Keratinocyte (primary cell): ENCODE measurements around the gene ERC2. TPM values are rescaled to one million over a fixed set of nuclear protein-coding genes. Genes with fewer than 3 reads are reported as not detected.

Experiments
- DNase-seq: peaks from one replicate; pipeline ENCODE4 v3.0.0-alpha.2; 2011; ENCODE audit warnings: low read depth, missing footprints, low spot score
- FAIRE-seq: peaks from 2 replicates; lab custom pipeline; 2011; peaks lifted over from hg19 to GRCh38; lab: Jason Lieb, UNC
- H2AFZ ChIP-seq: 2 replicates; pipeline ENCODE4 v1.6.0; 2012; ENCODE audit warnings: low read length, control low read depth, inconsistent platforms; ENCODE audit not compliant: control insufficient read depth
- H3K27ac ChIP-seq: 2 replicates; pipeline ENCODE4 v1.5.1; 2011; ENCODE audit warnings: low read length; ENCODE audit not compliant: control insufficient read depth, insufficient read depth
- H3K27me3 ChIP-seq: 3 replicates; pipeline ENCODE4 v1.6.0; 2011; ENCODE audit warnings: low read length; ENCODE audit not compliant: control insufficient read depth, insufficient read depth; ENCODE audit errors: extremely low read depth
- H3K36me3 ChIP-seq, 2 experiments: 2 replicates in 1 of 2; 3 replicates in 1 of 2; pipeline ENCODE4 v1.5.1; 2011; ENCODE audit warnings: low read length in 2 of 2, mild to moderate bottlenecking in 1 of 2; ENCODE audit not compliant: control insufficient read depth in 2 of 2, insufficient read depth in 2 of 2; ENCODE audit errors: extremely low read depth in 1 of 2
- H3K4me1 ChIP-seq: 3 replicates; pipeline ENCODE4 v1.5.1; 2011; ENCODE audit warnings: low read length; ENCODE audit not compliant: control insufficient read depth, insufficient read depth; ENCODE audit errors: extremely low read depth
- H3K4me2 ChIP-seq: 3 replicates; pipeline ENCODE4 v1.6.0; 2011; ENCODE audit warnings: low read depth, low read length; ENCODE audit not compliant: control insufficient read depth, insufficient read depth; ENCODE audit errors: extremely low read depth
- H3K4me3 ChIP-seq, 3 experiments: fragments of 200-600 bp in 1 of 3; sonication (generic) in 1 of 3; 2 replicates in 2 of 3; 3 replicates in 1 of 3; pipeline ENCODE4 v1.5.1; 2011 to 2016; ENCODE audit warnings: low read length in 3 of 3, mild to moderate bottlenecking in 3 of 3, control low read depth in 2 of 3, inconsistent platforms in 1 of 3, low read depth in 1 of 3, mixed read lengths in 1 of 3, mixed run types in 1 of 3, moderate library complexity in 1 of 3; ENCODE audit not compliant: control insufficient read depth in 2 of 3, insufficient read depth in 2 of 3; ENCODE audit errors: extremely low read depth in 1 of 3
- H3K79me2 ChIP-seq: 2 replicates; pipeline ENCODE4 v1.6.0; 2012; ENCODE audit warnings: low read length; ENCODE audit not compliant: control insufficient read depth, insufficient read depth
- H3K9ac ChIP-seq: 3 replicates; pipeline ENCODE4 v1.6.0; 2011; ENCODE audit warnings: low read length; ENCODE audit not compliant: control insufficient read depth, insufficient read depth; ENCODE audit errors: extremely low read depth
- H3K9me1 ChIP-seq: 3 replicates; pipeline ENCODE4 v1.6.0; 2011; ENCODE audit warnings: low read length; ENCODE audit not compliant: control insufficient read depth, insufficient read depth; ENCODE audit errors: extremely low read depth
- H3K9me3 ChIP-seq: 2 replicates; pipeline ENCODE4 v1.5.1; 2012; ENCODE audit warnings: low read depth, low read length; ENCODE audit not compliant: control insufficient read depth
- H4K20me1 ChIP-seq: 3 replicates; pipeline ENCODE4 v1.6.0; 2011; ENCODE audit warnings: low read length; ENCODE audit not compliant: control insufficient read depth, insufficient read depth; ENCODE audit errors: extremely low read depth
- CTCF ChIP-seq, 3 experiments: IDR thresholded peaks in 1 of 3; conservative IDR thresholded peaks in 1 of 3; optimal IDR thresholded peaks in 1 of 3; 2 replicates in 2 of 3; 3 replicates in 1 of 3; pipeline versions ENCODE3 to v1.5.1; 2011; ENCODE audit warnings: low read length in 3 of 3, mild to moderate bottlenecking in 3 of 3, moderate library complexity in 2 of 3, control low read depth in 1 of 3, inconsistent platforms in 1 of 3; ENCODE audit not compliant: insufficient read depth in 2 of 3; ENCODE audit errors: extremely low read depth in 1 of 3
- EZH2 ChIP-seq: IDR thresholded peaks from one replicate; pipeline ENCODE4 v1.6.1; 2012; ENCODE audit warnings: inconsistent platforms, mild to moderate bottlenecking, low read length, moderate library complexity
- dilution Hi-C: fragments of 300-500 bp; cut with MboI; formaldehyde crosslinking; loops from one replicate; pipeline ENCODE4 v1.7.0; 2020; ENCODE audit warnings: low sequenced_read_pairs; ENCODE audit not compliant: extremely low pct_ligation_motif_present
- polyA plus RNA-seq, 5 experiments: library from polyadenylated mRNA; depleted of rRNA in 3 of 5; stranded (reverse) in 3 of 5; stranded (forward) in 1 of 5; unstranded in 1 of 5; fragments of >200 nt; gene quantifications; 1 replicate in 1 of 5; 2 replicates in 3 of 5; 3 replicates in 1 of 5; pipeline versions ENCODE4 v1.2.1 to v1.2.3, GENCODE V29; 2011 to 2012; ENCODE audit warnings: missing spikeins in 2 of 5, low read depth in 1 of 5, low replicate concordance in 1 of 5

Gene ERC2
- polyA plus RNA-seq, 1 donor (not counting 4 experiments of a cell fraction or from before 2014, with no cell fraction given), result 0.08 TPM

DNA sequence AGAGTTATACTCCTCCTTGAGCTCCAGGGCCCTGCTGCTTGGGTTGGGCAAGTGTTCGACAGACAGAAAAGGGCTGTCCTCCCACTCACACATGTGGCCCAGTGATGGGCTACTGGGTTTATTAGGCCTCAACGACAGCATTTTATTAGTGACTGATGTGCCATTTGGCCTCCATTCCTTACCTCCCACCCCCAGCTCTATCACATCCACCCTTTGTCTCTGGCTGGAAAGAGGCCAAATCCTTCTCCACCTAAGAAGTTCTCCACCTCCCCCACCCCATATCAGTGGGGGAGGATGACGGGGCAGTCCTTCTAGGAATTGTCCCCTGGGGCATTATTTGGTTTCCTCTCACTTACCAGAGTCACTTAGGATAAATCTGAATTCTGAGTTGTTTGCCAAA, 924.0 kb downstream of the ERC2 start:
- dilution Hi-C loops, result no loop called here
- H3K27me3 ChIP-seq, result peaks cover 11% of the 10 kb centered on the region
- H3K9me3 ChIP-seq, result no peaks in the 10 kb centered on the region
- H3K4me2 ChIP-seq, result no peak overlapping the region
- H2AFZ ChIP-seq, result no peak overlapping the region
- H3K4me1 ChIP-seq, result no peaks in the 10 kb centered on the region
- no peaks in the 10 kb centered on the region for H3K9me1 ChIP-seq
- DNase-seq (no peak), FAIRE-seq (no peak)
- H3K27ac ChIP-seq, result no peak overlapping the region
- no peak for TF ChIP-seq CTCF (optimal IDR thresholded peaks at IDR 0.05 in 1 of 3, IDR thresholded peaks at IDR 0.05 in 1 of 3, conservative IDR thresholded peaks at IDR 0.05 in 1 of 3; ENCODE audit: extremely low read depth in 1 of 3, insufficient read depth in 2 of 3, low read length in 3 of 3)
- TF ChIP-seq EZH2, result no peak
- no peaks in the 10 kb centered on the region for H3K36me3 ChIP-seq
- no peak overlapping the region for H3K9ac ChIP-seq
- no peak overlapping the region for H3K4me3 ChIP-seq
- H3K79me2 ChIP-seq, result no peaks in the 10 kb centered on the region
- no peaks in the 10 kb centered on the region for H4K20me1 ChIP-seq

DNA sequence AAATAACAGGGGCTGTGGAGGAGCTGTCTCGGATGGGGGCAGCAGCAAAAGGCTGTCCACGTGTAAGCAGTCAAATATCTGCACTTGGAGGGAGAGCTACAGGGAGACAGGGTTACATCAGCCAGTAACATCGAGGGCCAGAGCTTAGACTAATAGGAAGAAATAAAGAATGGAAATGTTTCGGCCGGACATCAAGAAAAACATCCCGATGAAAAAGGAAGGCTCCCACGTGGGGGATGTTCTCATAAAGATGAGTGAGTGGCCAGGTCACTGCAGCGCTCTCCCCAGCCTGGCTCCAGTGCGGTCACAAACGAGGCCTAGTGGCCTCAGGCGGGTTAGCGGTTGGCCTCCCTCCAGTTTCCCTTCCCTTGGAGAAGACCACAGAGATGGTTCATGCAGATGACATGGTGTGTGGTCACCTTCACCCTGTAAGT, 925.1 kb downstream of the ERC2 start:
- no peak for TF ChIP-seq EZH2
- Histone ChIP-seq H2AFZ (no peak overlapping the region), H3K9me1 (no peaks in the 10 kb centered on the region), H4K20me1 (no peaks in the 10 kb centered on the region), H3K4me2 (no peak overlapping the region), H3K27ac (no peak overlapping the region), H3K4me1 (no peaks in the 10 kb centered on the region), H3K79me2 (no peaks in the 10 kb centered on the region), H3K9ac (no peak overlapping the region), H3K36me3 (no peaks in the 10 kb centered on the region), H3K4me3 (no peak overlapping the region), H3K9me3 (no peaks in the 10 kb centered on the region), H3K27me3 (peaks cover 12% of the 10 kb centered on the region)
- DNase-seq (no peak), FAIRE-seq (no peak)
- dilution Hi-C loops, result no loop called here

DNA sequence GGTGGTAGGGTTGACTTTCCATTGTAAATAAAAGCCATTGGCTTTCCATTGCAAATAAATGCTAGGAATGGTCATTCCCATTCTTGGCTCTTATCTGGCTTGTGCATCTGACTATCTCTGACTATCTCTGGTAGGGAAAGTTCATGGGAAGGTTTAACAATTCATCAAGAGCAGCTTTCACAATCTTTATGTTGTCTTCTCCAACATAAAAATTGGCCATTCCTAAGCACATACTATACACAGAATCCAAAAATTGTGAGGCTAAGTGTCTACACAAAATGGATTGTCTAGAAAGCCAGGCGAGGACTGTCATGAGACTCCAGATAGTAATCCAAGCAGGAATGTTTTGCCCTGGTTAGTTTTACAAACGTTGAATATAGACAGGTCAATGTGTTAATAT, 926.8 kb downstream of the ERC2 start:
- no peak overlapping the region for H3K9ac ChIP-seq
- H3K79me2 ChIP-seq, result no peaks in the 10 kb centered on the region
- no peak overlapping the region for H3K4me2 ChIP-seq
- dilution Hi-C loops, result no loop called here
- no peaks in the 10 kb centered on the region for H4K20me1 ChIP-seq
- no peaks in the 10 kb centered on the region for H3K36me3 ChIP-seq
- H3K9me1 ChIP-seq, result no peaks in the 10 kb centered on the region
- FAIRE-seq (no peak), DNase-seq (no peak)
- H3K4me3 ChIP-seq, result no peak overlapping the region
- TF ChIP-seq CTCF (optimal IDR thresholded peaks at IDR 0.05 in 1 of 3, IDR thresholded peaks at IDR 0.05 in 1 of 3, conservative IDR thresholded peaks at IDR 0.05 in 1 of 3; ENCODE audit: extremely low read depth in 1 of 3, insufficient read depth in 2 of 3, low read length in 3 of 3) (no peak), EZH2 (no peak)
- peaks cover 15% of the 10 kb centered on the region for H3K27me3 ChIP-seq
- no peaks in the 10 kb centered on the region for H3K9me3 ChIP-seq
- no peak overlapping the region for H3K27ac ChIP-seq
- no peaks in the 10 kb centered on the region for H3K4me1 ChIP-seq
- no peak overlapping the region for H2AFZ ChIP-seq
